ENCODE results near the gene TENM4. TPM values are rescaled to one million over a fixed set of nuclear protein-coding genes. Genes with fewer than 3 reads are reported as not detected.

Gene TENM4
- total RNA-seq, 1 donor from 2014 or later = 50.7 TPM

- H3K27ac Mint-ChIP-seq (ENCODE audit: unreplicated experiment) = no peak overlapping the region
- H3K36me3 Mint-ChIP-seq (ENCODE audit: unreplicated experiment) = peaks cover 5% of the 10 kb centered on the region
- H3K27me3 Mint-ChIP-seq (ENCODE audit: unreplicated experiment) = no peaks in the 10 kb centered on the region
- H3K4me3 Mint-ChIP-seq (ENCODE audit: unreplicated experiment) = no peak overlapping the region
- no peaks in the 10 kb centered on the region for H3K9me3 Mint-ChIP-seq (ENCODE audit: unreplicated experiment)
- H3K4me1 Mint-ChIP-seq (ENCODE audit: low read depth, unreplicated experiment) = peaks cover 11% of the 10 kb centered on the region
- no peak for TF ChIP-seq CTCF (IDR thresholded peaks at IDR 0.05; ENCODE audit: partially characterized antibody, unreplicated experiment)
- DNase-seq = no peak
These were observed 152.9 kb downstream of the TENM4 start for GRCh38 chr11:79287952-79288351.

GRCh38 chr11:79285756-79286155 lies 155.1 kb downstream of the TENM4 start:
- Mint-ChIP-seq H3K9me3 (ENCODE audit: unreplicated experiment) (peaks cover 2% of the 10 kb centered on the region), H3K27ac (ENCODE audit: unreplicated experiment) (no peak overlapping the region), H3K36me3 (ENCODE audit: unreplicated experiment) (peaks cover 5% of the 10 kb centered on the region), H3K4me3 (ENCODE audit: unreplicated experiment) (no peak overlapping the region), H3K27me3 (ENCODE audit: unreplicated experiment) (no peaks in the 10 kb centered on the region), H3K4me1 (ENCODE audit: low read depth, unreplicated experiment) (no peaks in the 10 kb centered on the region)
- no peak for DNase-seq
- no peak for TF ChIP-seq CTCF (IDR thresholded peaks at IDR 0.05; ENCODE audit: partially characterized antibody, unreplicated experiment)

- peaks cover 3% of the 10 kb centered on the region for H3K9me3 Mint-ChIP-seq (ENCODE audit: unreplicated experiment)
- H3K4me1 Mint-ChIP-seq (ENCODE audit: low read depth, unreplicated experiment) = peaks cover 33% of the 10 kb centered on the region
- no peaks in the 10 kb centered on the region for H3K36me3 Mint-ChIP-seq (ENCODE audit: unreplicated experiment)
- DNase-seq = no peak
- no peak overlapping the region for H3K4me3 Mint-ChIP-seq (ENCODE audit: unreplicated experiment)
- no peak for TF ChIP-seq CTCF (IDR thresholded peaks at IDR 0.05; ENCODE audit: partially characterized antibody, unreplicated experiment)
- no peak overlapping the region for H3K27ac Mint-ChIP-seq (ENCODE audit: unreplicated experiment)
- H3K27me3 Mint-ChIP-seq (ENCODE audit: unreplicated experiment) = peaks cover 2% of the 10 kb centered on the region
These were observed 164.0 kb downstream of the TENM4 start for GRCh38 chr11:79276736-79277325.

GRCh38 chr11:79274636-79275331 lies 166.0 kb downstream of the TENM4 start:
- TF ChIP-seq CTCF (IDR thresholded peaks at IDR 0.05; ENCODE audit: partially characterized antibody, unreplicated experiment) = no peak
- no peak for DNase-seq
- Mint-ChIP-seq H3K4me1 (ENCODE audit: low read depth, unreplicated experiment) (peaks cover 36% of the 10 kb centered on the region), H3K27me3 (ENCODE audit: unreplicated experiment) (peaks cover 2% of the 10 kb centered on the region), H3K27ac (ENCODE audit: unreplicated experiment) (no peak overlapping the region), H3K9me3 (ENCODE audit: unreplicated experiment) (peaks cover 3% of the 10 kb centered on the region), H3K4me3 (ENCODE audit: unreplicated experiment) (no peak overlapping the region), H3K36me3 (ENCODE audit: unreplicated experiment) (no peaks in the 10 kb centered on the region)

- no peak for DNase-seq
These were observed 167.0 kb downstream of the TENM4 start for GRCh38 chr11:79273781-79274180.

More at GRCh38 chr11:79273781-79274180, 167.0 kb downstream of the TENM4 start:
- H3K4me1 Mint-ChIP-seq (ENCODE audit: low read depth, unreplicated experiment) = peaks cover 32% of the 10 kb centered on the region
- no peak for TF ChIP-seq CTCF (IDR thresholded peaks at IDR 0.05; ENCODE audit: partially characterized antibody, unreplicated experiment)
- H3K36me3 Mint-ChIP-seq (ENCODE audit: unreplicated experiment) = no peaks in the 10 kb centered on the region
- H3K9me3 Mint-ChIP-seq (ENCODE audit: unreplicated experiment) = peaks cover 3% of the 10 kb centered on the region
- no peak overlapping the region for H3K4me3 Mint-ChIP-seq (ENCODE audit: unreplicated experiment)
- peaks cover 2% of the 10 kb centered on the region for H3K27me3 Mint-ChIP-seq (ENCODE audit: unreplicated experiment)
- no peak overlapping the region for H3K27ac Mint-ChIP-seq (ENCODE audit: unreplicated experiment)
